Right hindlimb (tissue), 1 donor: Measurements from ENCODE around the gene DEGS2.
"Not testable (repeated sequence)": the region's sequence is repeated elsewhere in the genome, so short reads cannot be mapped to it uniquely, and the experiment has no call there.

Source experiments
- DNase-seq: peaks from one replicate; pipeline ENCODE4 v3.0.0-alpha.2; 2018

DEGS2 gene

GRCh38 chr14:100159094-100159864 lies at the start of gene DEGS2:
Gene DEGS2, minus strand, starts transcription at chr14:100159645. Its CDS starts 58 bp downstream, at chr14:100159587.
- no peak for DNase-seq

GRCh38 chr14:100208136-100208535 lies 48.7 kb upstream of the DEGS2 start:
- DNase-seq, result not testable (repeated sequence)

GRCh38 chr14:100207588-100207987 lies 48.1 kb upstream of the DEGS2 start:
- not testable (repeated sequence) for DNase-seq

- DNase-seq, result not testable (repeated sequence)
Measured at GRCh38 chr14:100204835-100205167, 45.4 kb upstream of the DEGS2 start.

- DNase-seq, result no peak
Measured at GRCh38 chr14:100203962-100204834, 44.8 kb upstream of the DEGS2 start.

- DNase-seq, result no peak
Measured at GRCh38 chr14:100203146-100203545, 43.7 kb upstream of the DEGS2 start.

- no peak for DNase-seq
Measured at GRCh38 chr14:100202712-100203111, 43.3 kb upstream of the DEGS2 start.

GRCh38 chr14:100201701-100202100 lies 42.3 kb upstream of the DEGS2 start:
- no peak for DNase-seq

- DNase-seq, result no peak
Measured at GRCh38 chr14:100200311-100200710, 40.9 kb upstream of the DEGS2 start.

GRCh38 chr14:100199240-100199860 lies 39.9 kb upstream of the DEGS2 start:
- no peak for DNase-seq

- no peak for DNase-seq
Measured at GRCh38 chr14:100193417-100194357, 34.2 kb upstream of the DEGS2 start.

- peak; percentile 99 for DNase-seq
Measured at GRCh38 chr14:100192672-100193416, 33.4 kb upstream of the DEGS2 start.

GRCh38 chr14:100192250-100192671 lies 32.8 kb upstream of the DEGS2 start:
- DNase-seq, result no peak

GRCh38 chr14:100191584-100192249 lies 32.3 kb upstream of the DEGS2 start:
- DNase-seq, result peak; percentile 50

- DNase-seq, result no peak
Measured at GRCh38 chr14:100190126-100190525, 30.7 kb upstream of the DEGS2 start.

- DNase-seq, result no peak
Measured at GRCh38 chr14:100188392-100189030, 29.1 kb upstream of the DEGS2 start.

GRCh38 chr14:100187247-100187833 lies 27.9 kb upstream of the DEGS2 start:
- DNase-seq, result no peak

GRCh38 chr14:100181876-100182551 lies 22.6 kb upstream of the DEGS2 start:
- not testable (repeated sequence) for DNase-seq

- not testable (repeated sequence) for DNase-seq
Measured at GRCh38 chr14:100180671-100181070, 21.2 kb upstream of the DEGS2 start.
